Mesendoderm (in vitro differentiated cells): ENCODE results near the gene CENPE.

Experiments
- DNase-seq: peaks from one replicate; pipeline ENCODE4 v3.0.0; 2013
- H2AK5ac ChIP-seq: 2 replicates; pipeline ENCODE4 v1.6.1; 2013; ENCODE audit warnings: low read length, inconsistent platforms
- H2BK120ac ChIP-seq: 2 replicates; pipeline ENCODE4 v1.6.1; 2013; ENCODE audit warnings: low read depth, mild to moderate bottlenecking, low read length, moderate library complexity, mixed read lengths
- H2BK15ac ChIP-seq: replicated peaks from 2 replicates; pipeline ENCODE4 v1.6.1; 2013; ENCODE audit warnings: low read depth, mild to moderate bottlenecking, moderate library complexity
- H2BK5ac ChIP-seq: 2 replicates; pipeline ENCODE4 v1.6.1; 2013; ENCODE audit warnings: low read length, inconsistent platforms
- H3K18ac ChIP-seq: 2 replicates; pipeline ENCODE4 v1.6.1; 2013; ENCODE audit warnings: mild to moderate bottlenecking, low read length, mixed read lengths
- H3K23ac ChIP-seq: one replicate; pipeline ENCODE4 v1.6.1; 2013; ENCODE audit warnings: low read length
- H3K27ac ChIP-seq: 2 replicates; pipeline ENCODE4 v1.5.1; 2013; ENCODE audit warnings: low read depth, mild to moderate bottlenecking, inconsistent platforms, low read length, moderate library complexity
- H3K27me3 ChIP-seq: 2 replicates; pipeline ENCODE4 v1.6.1; 2013; ENCODE audit warnings: low read length, control low read depth, mild to moderate bottlenecking, inconsistent platforms; ENCODE audit not compliant: insufficient read depth, poor library complexity
- H3K36me3 ChIP-seq: 2 replicates; pipeline ENCODE4 v1.6.1; 2013; ENCODE audit warnings: low read length, inconsistent platforms; ENCODE audit not compliant: control insufficient read depth, insufficient read depth
- H3K4ac ChIP-seq: one replicate; pipeline ENCODE4 v1.6.1; 2013; ENCODE audit warnings: low read depth, mild to moderate bottlenecking, low read length, moderate library complexity
- H3K4me1 ChIP-seq: 2 replicates; pipeline ENCODE4 v1.6.1; 2013; ENCODE audit warnings: low read depth, low read length, inconsistent platforms; ENCODE audit not compliant: control insufficient read depth
- H3K4me2 ChIP-seq: 2 replicates; pipeline ENCODE4 v1.6.1; 2013; ENCODE audit warnings: low read length
- H3K4me3 ChIP-seq: 2 replicates; pipeline ENCODE4 v1.5.1; 2013; ENCODE audit warnings: mild to moderate bottlenecking, low read length
- H3K56ac ChIP-seq: one replicate; pipeline ENCODE4 v1.6.1; 2013; ENCODE audit warnings: low read length
- H3K79me1 ChIP-seq: 2 replicates; pipeline ENCODE4 v1.6.1; 2013; ENCODE audit warnings: low read length, inconsistent platforms
- H3K79me2 ChIP-seq: 2 replicates; pipeline ENCODE4 v1.6.1; 2013; ENCODE audit warnings: mild to moderate bottlenecking, low read length; ENCODE audit not compliant: control insufficient read depth, insufficient read depth
- H3K9ac ChIP-seq: 2 replicates; pipeline ENCODE4 v1.6.1; 2013; ENCODE audit warnings: low read length, inconsistent platforms
- H4K5ac ChIP-seq: one replicate; pipeline ENCODE4 v1.6.1; 2013; ENCODE audit warnings: low read length
- H4K8ac ChIP-seq: one replicate; pipeline ENCODE4 v1.6.1; 2013; ENCODE audit warnings: low read depth, mild to moderate bottlenecking, control low read depth, low read length, moderate library complexity
- WGBS: extraction: QIAGEN DNeasy Blood & Tissue Kit; methylation state at CpG from one replicate; pipeline ENCODE4 v1.1.7; 2013; ENCODE audit warnings: low lambda C conversion rate, missing lambda C conversion rate; ENCODE audit not compliant: insufficient coverage; ENCODE audit errors: extremely low coverage; 5-methylcytosine and 5-hydroxymethylcytosine counted together

Gene CENPE

GRCh38 chr4:103095080-103095479 lies 103.1 kb downstream of the CENPE start:
- no peak overlapping the region for H3K56ac ChIP-seq
- WGBS: no CpG with 5 or more reads among the region's 3 CpGs
- H2BK120ac ChIP-seq: no peak overlapping the region
- no peaks in the 10 kb centered on the region for H3K4me1 ChIP-seq
- H2AK5ac ChIP-seq: no peak overlapping the region
- H3K79me2 ChIP-seq: no peaks in the 10 kb centered on the region
- no peak overlapping the region for H3K4me3 ChIP-seq
- DNase-seq: no peak
- no peaks in the 10 kb centered on the region for H3K79me1 ChIP-seq
- no peak overlapping the region for H2BK15ac ChIP-seq
- H3K9ac ChIP-seq: no peak overlapping the region
- no peak overlapping the region for H3K18ac ChIP-seq
- H3K36me3 ChIP-seq: no peaks in the 10 kb centered on the region
- H2BK5ac ChIP-seq: no peak overlapping the region
- no peak overlapping the region for H4K5ac ChIP-seq
- no peak overlapping the region for H3K4ac ChIP-seq
- H4K8ac ChIP-seq: no peak overlapping the region
- no peak overlapping the region for H3K4me2 ChIP-seq
- no peaks in the 10 kb centered on the region for H3K27me3 ChIP-seq
- no peak overlapping the region for H3K27ac ChIP-seq
- H3K23ac ChIP-seq: no peak overlapping the region

- Histone ChIP-seq H2BK15ac (no peak overlapping the region), H2BK120ac (no peak overlapping the region), H3K27ac (no peak overlapping the region), H3K79me2 (no peaks in the 10 kb centered on the region), H3K18ac (no peak overlapping the region), H3K79me1 (no peaks in the 10 kb centered on the region), H3K23ac (no peak overlapping the region), H3K4me3 (no peak overlapping the region), H3K9ac (no peak overlapping the region), H4K5ac (no peak overlapping the region), H3K36me3 (peaks cover under 1% of the 10 kb centered on the region), H3K4me1 (no peaks in the 10 kb centered on the region), H3K4me2 (no peak overlapping the region), H3K56ac (no peak overlapping the region), H2BK5ac (no peak overlapping the region), H3K27me3 (no peaks in the 10 kb centered on the region), H4K8ac (no peak overlapping the region), H3K4ac (no peak overlapping the region), H2AK5ac (no peak overlapping the region)
- DNase-seq: no peak
These were observed 105.9 kb downstream of the CENPE start for GRCh38 chr4:103092245-103092644.

GRCh38 chr4:103091601-103092223 lies 106.4 kb downstream of the CENPE start:
- no peaks in the 10 kb centered on the region for H3K27me3 ChIP-seq
- peaks cover 2% of the 10 kb centered on the region for H3K36me3 ChIP-seq
- no peak overlapping the region for H3K56ac ChIP-seq
- H2AK5ac ChIP-seq: no peak overlapping the region
- no peak overlapping the region for H4K8ac ChIP-seq
- H2BK15ac ChIP-seq: no peak overlapping the region
- DNase-seq: peak; percentile 80
- H3K18ac ChIP-seq: no peak overlapping the region
- no peak overlapping the region for H3K23ac ChIP-seq
- no peaks in the 10 kb centered on the region for H3K4me1 ChIP-seq
- no peak overlapping the region for H3K27ac ChIP-seq
- H3K9ac ChIP-seq: no peak overlapping the region
- H3K4me3 ChIP-seq: no peak overlapping the region
- no peak overlapping the region for H4K5ac ChIP-seq
- no peak overlapping the region for H2BK120ac ChIP-seq
- no peak overlapping the region for H2BK5ac ChIP-seq
- no peak overlapping the region for H3K4ac ChIP-seq
- H3K79me1 ChIP-seq: no peaks in the 10 kb centered on the region
- H3K4me2 ChIP-seq: no peak overlapping the region
- H3K79me2 ChIP-seq: no peaks in the 10 kb centered on the region
- no CpG with 5 or more reads among the region's 3 CpGs for WGBS

- no peak overlapping the region for H3K4me3 ChIP-seq
- H3K18ac ChIP-seq: no peak overlapping the region
- H2AK5ac ChIP-seq: no peak overlapping the region
- H3K79me1 ChIP-seq: no peaks in the 10 kb centered on the region
- no peak overlapping the region for H3K4ac ChIP-seq
- no peak overlapping the region for H4K8ac ChIP-seq
- H3K79me2 ChIP-seq: no peaks in the 10 kb centered on the region
- no peaks in the 10 kb centered on the region for H3K4me1 ChIP-seq
- no peak overlapping the region for H2BK120ac ChIP-seq
- no peak overlapping the region for H4K5ac ChIP-seq
- no peak overlapping the region for H3K9ac ChIP-seq
- no peaks in the 10 kb centered on the region for H3K27me3 ChIP-seq
- peaks cover 2% of the 10 kb centered on the region for H3K36me3 ChIP-seq
- H2BK5ac ChIP-seq: no peak overlapping the region
- DNase-seq: no peak
- WGBS: no CpG with 5 or more reads among the region's 2 CpGs
- H2BK15ac ChIP-seq: no peak overlapping the region
- no peak overlapping the region for H3K4me2 ChIP-seq
- no peak overlapping the region for H3K23ac ChIP-seq
- H3K56ac ChIP-seq: no peak overlapping the region
- H3K27ac ChIP-seq: no peak overlapping the region
These were observed 108.7 kb downstream of the CENPE start for GRCh38 chr4:103089481-103089880.

GRCh38 chr4:103086551-103086950 lies 111.6 kb downstream of the CENPE start:
- Histone ChIP-seq H2BK120ac (no peak overlapping the region), H3K36me3 (peaks cover 2% of the 10 kb centered on the region), H3K4me3 (no peak overlapping the region), H4K8ac (no peak overlapping the region), H2AK5ac (no peak overlapping the region), H3K79me2 (no peaks in the 10 kb centered on the region), H4K5ac (no peak overlapping the region), H3K27ac (no peak overlapping the region), H3K56ac (no peak overlapping the region), H3K18ac (no peak overlapping the region), H2BK5ac (no peak overlapping the region), H3K4ac (no peak overlapping the region), H3K27me3 (no peaks in the 10 kb centered on the region), H3K4me2 (no peak overlapping the region), H3K79me1 (no peaks in the 10 kb centered on the region), H3K23ac (no peak overlapping the region), H3K9ac (no peak overlapping the region), H3K4me1 (no peaks in the 10 kb centered on the region), H2BK15ac (no peak overlapping the region)
- DNase-seq: no peak
- no CpG with 5 or more reads among the region's 1 CpG for WGBS

- no peak overlapping the region for H3K9ac ChIP-seq
- H2BK5ac ChIP-seq: no peak overlapping the region
- H2AK5ac ChIP-seq: no peak overlapping the region
- H3K56ac ChIP-seq: no peak overlapping the region
- no peaks in the 10 kb centered on the region for H3K79me1 ChIP-seq
- H3K4me3 ChIP-seq: no peak overlapping the region
- no peak for DNase-seq
- no CpG with 5 or more reads among the region's 2 CpGs for WGBS
- H3K27me3 ChIP-seq: no peaks in the 10 kb centered on the region
- no peak overlapping the region for H3K23ac ChIP-seq
- H3K79me2 ChIP-seq: no peaks in the 10 kb centered on the region
- no peak overlapping the region for H4K5ac ChIP-seq
- H3K4me2 ChIP-seq: no peak overlapping the region
- no peak overlapping the region for H2BK120ac ChIP-seq
- peaks cover 2% of the 10 kb centered on the region for H3K36me3 ChIP-seq
- H3K4ac ChIP-seq: no peak overlapping the region
- no peak overlapping the region for H2BK15ac ChIP-seq
- no peak overlapping the region for H3K27ac ChIP-seq
- H3K18ac ChIP-seq: no peak overlapping the region
- H3K4me1 ChIP-seq: no peaks in the 10 kb centered on the region
- no peak overlapping the region for H4K8ac ChIP-seq
These were observed 112.5 kb downstream of the CENPE start for GRCh38 chr4:103085555-103086196.
